ENCODE data around the gene SLC39A1.
A peak's percentile ranks its signal among the peaks of the same experiment; 100 is the strongest.

The SLC39A1 gene

GRCh38 chr1:153928245-153928644 is 35.1 kb downstream of the SLC39A1 start:
- H3K4me3 ChIP-seq (replicated peaks; ENCODE audit: insufficient read depth, low read length), result no peak overlapping the region
- H3K27me3 ChIP-seq (ENCODE audit: insufficient read depth, poor library complexity, severe bottlenecking), result no peaks in the 10 kb centered on the region
- DNase-seq (ENCODE audit: low read depth in 1 of 2, low spot score in 1 of 2), result no peak
- no peak overlapping the region for H3K27ac ChIP-seq (replicated peaks)
- no peak for TF ChIP-seq REST (IDR thresholded peaks at IDR 0.05; ENCODE audit: insufficient replicate concordance, low read depth)
- TF ChIP-seq SPI1 (IDR thresholded peaks at IDR 0.05; ENCODE audit: borderline replicate concordance, low read depth), result no peak
- TF ChIP-seq GABPA (IDR thresholded peaks at IDR 0.05; ENCODE audit: low read depth), result no peak
- TF ChIP-seq CTCF (IDR thresholded peaks at IDR 0.05; ENCODE audit: insufficient read depth, low read length), result no peak
- TF ChIP-seq POLR2AphosphoS5 (IDR thresholded peaks at IDR 0.05; ENCODE audit: low read depth), result no peak

- TF ChIP-seq POLR2AphosphoS5 (IDR thresholded peaks at IDR 0.05; ENCODE audit: low read depth) (no peak), CTCF (IDR thresholded peaks at IDR 0.05; ENCODE audit: insufficient read depth, low read length) (no peak), SPI1 (IDR thresholded peaks at IDR 0.05; ENCODE audit: borderline replicate concordance, low read depth) (no peak), REST (IDR thresholded peaks at IDR 0.05; ENCODE audit: insufficient replicate concordance, low read depth) (no peak), GABPA (IDR thresholded peaks at IDR 0.05; ENCODE audit: low read depth) (no peak)
Measured at GRCh38 chr1:153926405-153926804, 36.9 kb downstream of the SLC39A1 start.

DNA sequence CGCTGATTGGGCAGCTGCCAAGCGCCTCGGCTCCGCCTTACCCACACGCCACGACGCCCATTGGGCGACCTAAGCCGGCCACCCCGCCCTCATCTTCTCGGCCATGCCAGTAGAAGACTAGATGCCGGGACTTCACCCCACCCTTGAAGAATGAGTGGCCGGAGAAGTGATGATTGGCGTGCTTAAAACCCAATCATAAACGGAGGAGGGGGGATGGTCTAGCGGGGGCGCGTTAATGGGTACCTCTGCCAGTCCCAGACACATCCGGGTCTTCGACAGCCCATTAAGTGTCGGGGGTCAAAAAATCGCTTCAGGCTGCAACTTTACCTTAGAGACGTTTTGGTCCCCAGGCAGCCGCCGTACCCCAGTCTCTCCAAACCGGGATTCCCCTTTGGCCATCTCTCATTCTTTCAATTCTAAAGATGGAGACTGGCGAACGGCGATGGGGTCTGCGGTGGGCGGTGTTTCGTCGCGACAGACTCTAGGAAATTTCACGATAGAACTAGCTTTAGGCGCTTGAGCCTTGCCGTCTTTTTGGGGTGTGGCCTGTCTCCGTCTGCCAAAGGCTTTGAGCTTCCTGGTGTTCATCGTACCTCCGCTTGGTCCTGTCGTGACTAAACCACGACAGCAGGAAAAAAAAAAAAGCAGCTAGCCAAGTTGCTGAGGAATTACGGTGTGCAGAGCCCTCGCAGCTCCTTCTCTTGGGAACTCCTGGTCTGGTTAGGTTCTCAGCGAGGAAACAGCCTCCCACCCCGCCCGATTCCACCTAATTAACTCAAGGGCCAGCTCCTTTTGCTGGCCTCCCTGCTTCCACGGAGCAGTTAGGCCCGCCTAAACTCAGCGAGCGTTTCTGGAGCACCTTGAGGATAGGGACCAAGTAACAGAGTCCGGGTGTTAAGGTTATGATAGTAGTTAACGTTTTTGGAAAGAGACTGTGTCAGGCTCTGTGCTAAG is 40.1 kb downstream of the SLC39A1 start, which contains the start of gene GATAD2B:
Gene GATAD2B (minus strand): TSS at position 1 of the 954 bp plus-strand sequence. CDS start 94,625 bp downstream, outside the sequence.
- TF ChIP-seq POLR2AphosphoS5 (IDR thresholded peaks at IDR 0.05; ENCODE audit: low read depth) (peak; percentile 38), GABPA (IDR thresholded peaks at IDR 0.05; ENCODE audit: low read depth) (no peak)
- H3K27ac ChIP-seq (replicated peaks), result peak within 1 kb of the TSS; percentile 77
- DNase-seq (ENCODE audit: low read depth in 1 of 2, low spot score in 1 of 2), result peak; percentile 99 to 100
- peak within 1 kb of the TSS; percentile 84 for H3K4me3 ChIP-seq (replicated peaks; ENCODE audit: insufficient read depth, low read length)
- no peaks in the 10 kb centered on the region for H3K27me3 ChIP-seq (ENCODE audit: insufficient read depth, poor library complexity, severe bottlenecking)

More at GRCh38 chr1:153926405-153926804, 36.9 kb downstream of the SLC39A1 start:
- DNase-seq (ENCODE audit: low read depth in 1 of 2, low spot score in 1 of 2), result no peak
- Histone ChIP-seq H3K27me3 (ENCODE audit: insufficient read depth, poor library complexity, severe bottlenecking) (no peaks in the 10 kb centered on the region), H3K4me3 (replicated peaks; ENCODE audit: insufficient read depth, low read length) (no peak overlapping the region), H3K27ac (replicated peaks) (no peak overlapping the region)

All from HL-60 (cell line).